GM23338 (cell line): ENCODE results near the gene CPNE2. TPM values are rescaled to one million over a fixed set of nuclear protein-coding genes. Genes with fewer than 3 reads are reported as not detected.

Source experiments
- ATAC-seq: fragments of 200-7000 bp; cut with Tn5 transposase; 3 replicates; pipeline ENCODE4 v1.9.1; 2020
- DNase-seq: peaks from one replicate; pipeline ENCODE4 v3.0.0-alpha.2; 2015; ENCODE audit warnings: low spot score
- H2AFZ ChIP-seq: fragments of 200-600 bp; sonication (generic); 2 replicates; pipeline ENCODE4 v1.8.0; 2016; ENCODE audit warnings: antibody characterized with exemption, mild to moderate bottlenecking, moderate library complexity
- H3F3A ChIP-seq: fragments of 200-600 bp; sonication (generic); replicated peaks from 2 replicates; pipeline ENCODE4 v1.8.0; 2017; ENCODE audit warnings: antibody characterized with exemption, mixed run types, low read depth
- H3K27ac ChIP-seq: fragments of 200-600 bp; sonication (generic); 2 replicates; pipeline ENCODE4 v1.6.1; 2016; ENCODE audit warnings: low read depth
- H3K27me3 ChIP-seq: fragments of 200-600 bp; sonication (generic); 2 replicates; pipeline ENCODE4 v1.8.0; 2016; ENCODE audit warnings: mild to moderate bottlenecking, mixed run types, moderate library complexity; ENCODE audit not compliant: insufficient read depth
- H3K36me3 ChIP-seq: fragments of 200-600 bp; sonication (generic); 2 replicates; pipeline ENCODE4 v1.8.0; 2016; ENCODE audit warnings: mild to moderate bottlenecking; ENCODE audit not compliant: insufficient read depth
- H3K4me1 ChIP-seq: fragments of 200-600 bp; sonication (generic); 2 replicates; pipeline ENCODE4 v1.8.0; 2016; ENCODE audit warnings: mild to moderate bottlenecking, moderate library complexity; ENCODE audit not compliant: insufficient read depth
- H3K4me2 ChIP-seq: fragments of 200-600 bp; sonication (generic); 2 replicates; pipeline ENCODE4 v1.7.1; 2017; ENCODE audit warnings: mixed run types
- H3K4me3 ChIP-seq: fragments of 200-600 bp; sonication (generic); 2 replicates; pipeline ENCODE4 v1.6.1; 2016; ENCODE audit warnings: mixed run types
- H3K79me2 ChIP-seq: fragments of 200-600 bp; sonication (generic); replicated peaks from 2 replicates; pipeline ENCODE4 v1.8.0; 2017; ENCODE audit warnings: mild to moderate bottlenecking; ENCODE audit not compliant: insufficient read depth
- H3K9me2 ChIP-seq: fragments of 200-600 bp; sonication (generic); 2 replicates; pipeline ENCODE4 v1.8.0; 2017; ENCODE audit not compliant: insufficient read depth
- H4K20me1 ChIP-seq: fragments of 200-600 bp; sonication (generic); replicated peaks from 2 replicates; pipeline ENCODE4 v1.8.0; 2017; ENCODE audit warnings: mild to moderate bottlenecking; ENCODE audit not compliant: insufficient read depth
- H3K27ac Mint-ChIP-seq: 2 replicates; pipeline ENCODE4 v1.8.0; 2020; ENCODE audit warnings: inconsistent platforms, mild to moderate bottlenecking, moderate library complexity, mixed read lengths
- H3K27me3 Mint-ChIP-seq: 3 replicates; pipeline ENCODE4 v1.8.0; 2022; ENCODE audit warnings: low read depth, mild to moderate bottlenecking, moderate library complexity, mixed read lengths, inconsistent platforms; ENCODE audit not compliant: insufficient read depth, poor library complexity
- H3K36me3 Mint-ChIP-seq: 3 replicates; pipeline ENCODE4 v1.8.0; 2021; ENCODE audit warnings: low read depth, mild to moderate bottlenecking, inconsistent platforms, moderate library complexity, mixed read lengths
- H3K4me1 Mint-ChIP-seq: 3 replicates; pipeline ENCODE4 v1.8.0; 2020; ENCODE audit warnings: mild to moderate bottlenecking, inconsistent platforms, mixed read lengths
- H3K4me3 Mint-ChIP-seq: 3 replicates; pipeline ENCODE4 v1.8.0; 2021; ENCODE audit warnings: moderate library complexity, mild to moderate bottlenecking, inconsistent platforms, mixed read lengths
- H3K9me3 Mint-ChIP-seq: 3 replicates; pipeline ENCODE4 v1.8.0; 2020; ENCODE audit warnings: moderate library complexity, mild to moderate bottlenecking, inconsistent platforms, mixed read lengths
- CREB1 ChIP-seq: fragments of 250-450 bp; sonication (Bioruptor Pico); IDR thresholded peaks from 2 replicates; pipeline ENCODE4 v1.5.0; 2020; ENCODE audit warnings: low read depth, mild to moderate bottlenecking, moderate library complexity
- EZH2 ChIP-seq: fragments of 200-600 bp; sonication (generic); IDR thresholded peaks from one replicate; pipeline ENCODE4 v1.8.0; 2017; ENCODE audit warnings: antibody characterized with exemption, mild to moderate bottlenecking, low read depth; ENCODE audit not compliant: unreplicated experiment
- EZH2phosphoT487 ChIP-seq: fragments of 200-600 bp; sonication (generic); IDR thresholded peaks from one replicate; pipeline ENCODE4 v1.8.1; 2018; ENCODE audit warnings: antibody characterized with exemption; ENCODE audit not compliant: unreplicated experiment
- JUNB ChIP-seq: IDR thresholded peaks from one replicate; pipeline ENCODE4 v1.6.1; 2016; ENCODE audit warnings: antibody characterized with exemption; ENCODE audit not compliant: unreplicated experiment
- NANOG ChIP-seq: IDR thresholded peaks from 2 replicates; pipeline ENCODE4 v1.6.1; 2016; ENCODE audit warnings: antibody characterized with exemption, borderline replicate concordance
- POLR2AphosphoS5 ChIP-seq: IDR thresholded peaks from 2 replicates; pipeline ENCODE4 v1.6.1; 2016; ENCODE audit warnings: antibody characterized with exemption, low read depth
- STAT1 ChIP-seq: IDR thresholded peaks from one replicate; pipeline ENCODE4 v1.6.1; 2016; ENCODE audit warnings: antibody characterized with exemption; ENCODE audit not compliant: unreplicated experiment
- ZNF114 ChIP-seq: fragments of 250-450 bp; sonication (Bioruptor Pico); IDR thresholded peaks from 2 replicates; pipeline ENCODE4 v1.5.0; 2020; ENCODE audit warnings: mild to moderate bottlenecking, moderate library complexity
- ZNF331 ChIP-seq: fragments of 250-450 bp; sonication (Bioruptor Pico); IDR thresholded peaks from 2 replicates; pipeline ENCODE4 v1.5.0; 2020; ENCODE audit warnings: low read depth, mild to moderate bottlenecking, moderate library complexity
- polyA plus RNA-seq: library from polyadenylated mRNA; unstranded; fragments of >200 nt; fragmentation: Nextera tagmentation; extraction: Ambion mirVana; gene quantifications from 2 replicates; pipeline ENCODE4 v1.2.1, GENCODE V29; 2016
- total RNA-seq: library from RNA; depleted of rRNA; stranded (reverse); fragments of >200 nt; shearing (Covaris generic); gene quantifications from 2 replicates; pipeline ENCODE4 v1.2.3, GENCODE V29; 2014
- TF ChIP-seq, protein P1 (sequence below), 2 experiments: fragments of 200-600 bp in 1 of 2; sonication (generic) in 1 of 2; conservative IDR thresholded peaks; 2 replicates each; pipeline versions ENCODE4 v1.5.1 to v1.6.1; 2016 to 2017; ENCODE audit warnings: antibody characterized with exemption in 2 of 2, low read depth in 2 of 2, mild to moderate bottlenecking in 2 of 2, moderate library complexity in 1 of 2
- TF ChIP-seq, protein P2 (sequence below): fragments of 250-450 bp; sonication (Bioruptor Pico); IDR thresholded peaks from 2 replicates; pipeline ENCODE4 v1.5.0; 2020; ENCODE audit warnings: mild to moderate bottlenecking, moderate library complexity
- TF ChIP-seq, protein P3 (sequence below): IDR thresholded peaks from 2 replicates; pipeline ENCODE4 v1.6.1; 2016; ENCODE audit warnings: antibody characterized with exemption
- TF ChIP-seq, protein P4 (sequence below): IDR thresholded peaks from one replicate; pipeline ENCODE4 v1.6.1; 2018; ENCODE audit warnings: antibody characterized with exemption; ENCODE audit not compliant: unreplicated experiment

Gene CPNE2
- total and polyA plus RNA-seq, 2 experiments from 2014 or later: 7.1 to 11.3 TPM

- H3K4me2 ChIP-seq: no peak overlapping the region
- no peaks in the 10 kb centered on the region for H4K20me1 ChIP-seq
- Mint-ChIP-seq H3K9me3 (no peaks in the 10 kb centered on the region), H3K4me1 (peaks cover 10% of the 10 kb centered on the region), H3K4me3 (no peak overlapping the region), H3K27me3 (no peaks in the 10 kb centered on the region), H3K36me3 (peaks cover 65% of the 10 kb centered on the region), H3K27ac (no peak overlapping the region)
- TF ChIP-seq NANOG: no peak
- TF ChIP-seq, protein P1, sequence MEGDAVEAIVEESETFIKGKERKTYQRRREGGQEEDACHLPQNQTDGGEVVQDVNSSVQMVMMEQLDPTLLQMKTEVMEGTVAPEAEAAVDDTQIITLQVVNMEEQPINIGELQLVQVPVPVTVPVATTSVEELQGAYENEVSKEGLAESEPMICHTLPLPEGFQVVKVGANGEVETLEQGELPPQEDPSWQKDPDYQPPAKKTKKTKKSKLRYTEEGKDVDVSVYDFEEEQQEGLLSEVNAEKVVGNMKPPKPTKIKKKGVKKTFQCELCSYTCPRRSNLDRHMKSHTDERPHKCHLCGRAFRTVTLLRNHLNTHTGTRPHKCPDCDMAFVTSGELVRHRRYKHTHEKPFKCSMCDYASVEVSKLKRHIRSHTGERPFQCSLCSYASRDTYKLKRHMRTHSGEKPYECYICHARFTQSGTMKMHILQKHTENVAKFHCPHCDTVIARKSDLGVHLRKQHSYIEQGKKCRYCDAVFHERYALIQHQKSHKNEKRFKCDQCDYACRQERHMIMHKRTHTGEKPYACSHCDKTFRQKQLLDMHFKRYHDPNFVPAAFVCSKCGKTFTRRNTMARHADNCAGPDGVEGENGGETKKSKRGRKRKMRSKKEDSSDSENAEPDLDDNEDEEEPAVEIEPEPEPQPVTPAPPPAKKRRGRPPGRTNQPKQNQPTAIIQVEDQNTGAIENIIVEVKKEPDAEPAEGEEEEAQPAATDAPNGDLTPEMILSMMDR (conservative IDR thresholded peaks at IDR 0.05; ENCODE audit: low read depth in 2 of 2): no peak
- TF ChIP-seq, protein P2, sequence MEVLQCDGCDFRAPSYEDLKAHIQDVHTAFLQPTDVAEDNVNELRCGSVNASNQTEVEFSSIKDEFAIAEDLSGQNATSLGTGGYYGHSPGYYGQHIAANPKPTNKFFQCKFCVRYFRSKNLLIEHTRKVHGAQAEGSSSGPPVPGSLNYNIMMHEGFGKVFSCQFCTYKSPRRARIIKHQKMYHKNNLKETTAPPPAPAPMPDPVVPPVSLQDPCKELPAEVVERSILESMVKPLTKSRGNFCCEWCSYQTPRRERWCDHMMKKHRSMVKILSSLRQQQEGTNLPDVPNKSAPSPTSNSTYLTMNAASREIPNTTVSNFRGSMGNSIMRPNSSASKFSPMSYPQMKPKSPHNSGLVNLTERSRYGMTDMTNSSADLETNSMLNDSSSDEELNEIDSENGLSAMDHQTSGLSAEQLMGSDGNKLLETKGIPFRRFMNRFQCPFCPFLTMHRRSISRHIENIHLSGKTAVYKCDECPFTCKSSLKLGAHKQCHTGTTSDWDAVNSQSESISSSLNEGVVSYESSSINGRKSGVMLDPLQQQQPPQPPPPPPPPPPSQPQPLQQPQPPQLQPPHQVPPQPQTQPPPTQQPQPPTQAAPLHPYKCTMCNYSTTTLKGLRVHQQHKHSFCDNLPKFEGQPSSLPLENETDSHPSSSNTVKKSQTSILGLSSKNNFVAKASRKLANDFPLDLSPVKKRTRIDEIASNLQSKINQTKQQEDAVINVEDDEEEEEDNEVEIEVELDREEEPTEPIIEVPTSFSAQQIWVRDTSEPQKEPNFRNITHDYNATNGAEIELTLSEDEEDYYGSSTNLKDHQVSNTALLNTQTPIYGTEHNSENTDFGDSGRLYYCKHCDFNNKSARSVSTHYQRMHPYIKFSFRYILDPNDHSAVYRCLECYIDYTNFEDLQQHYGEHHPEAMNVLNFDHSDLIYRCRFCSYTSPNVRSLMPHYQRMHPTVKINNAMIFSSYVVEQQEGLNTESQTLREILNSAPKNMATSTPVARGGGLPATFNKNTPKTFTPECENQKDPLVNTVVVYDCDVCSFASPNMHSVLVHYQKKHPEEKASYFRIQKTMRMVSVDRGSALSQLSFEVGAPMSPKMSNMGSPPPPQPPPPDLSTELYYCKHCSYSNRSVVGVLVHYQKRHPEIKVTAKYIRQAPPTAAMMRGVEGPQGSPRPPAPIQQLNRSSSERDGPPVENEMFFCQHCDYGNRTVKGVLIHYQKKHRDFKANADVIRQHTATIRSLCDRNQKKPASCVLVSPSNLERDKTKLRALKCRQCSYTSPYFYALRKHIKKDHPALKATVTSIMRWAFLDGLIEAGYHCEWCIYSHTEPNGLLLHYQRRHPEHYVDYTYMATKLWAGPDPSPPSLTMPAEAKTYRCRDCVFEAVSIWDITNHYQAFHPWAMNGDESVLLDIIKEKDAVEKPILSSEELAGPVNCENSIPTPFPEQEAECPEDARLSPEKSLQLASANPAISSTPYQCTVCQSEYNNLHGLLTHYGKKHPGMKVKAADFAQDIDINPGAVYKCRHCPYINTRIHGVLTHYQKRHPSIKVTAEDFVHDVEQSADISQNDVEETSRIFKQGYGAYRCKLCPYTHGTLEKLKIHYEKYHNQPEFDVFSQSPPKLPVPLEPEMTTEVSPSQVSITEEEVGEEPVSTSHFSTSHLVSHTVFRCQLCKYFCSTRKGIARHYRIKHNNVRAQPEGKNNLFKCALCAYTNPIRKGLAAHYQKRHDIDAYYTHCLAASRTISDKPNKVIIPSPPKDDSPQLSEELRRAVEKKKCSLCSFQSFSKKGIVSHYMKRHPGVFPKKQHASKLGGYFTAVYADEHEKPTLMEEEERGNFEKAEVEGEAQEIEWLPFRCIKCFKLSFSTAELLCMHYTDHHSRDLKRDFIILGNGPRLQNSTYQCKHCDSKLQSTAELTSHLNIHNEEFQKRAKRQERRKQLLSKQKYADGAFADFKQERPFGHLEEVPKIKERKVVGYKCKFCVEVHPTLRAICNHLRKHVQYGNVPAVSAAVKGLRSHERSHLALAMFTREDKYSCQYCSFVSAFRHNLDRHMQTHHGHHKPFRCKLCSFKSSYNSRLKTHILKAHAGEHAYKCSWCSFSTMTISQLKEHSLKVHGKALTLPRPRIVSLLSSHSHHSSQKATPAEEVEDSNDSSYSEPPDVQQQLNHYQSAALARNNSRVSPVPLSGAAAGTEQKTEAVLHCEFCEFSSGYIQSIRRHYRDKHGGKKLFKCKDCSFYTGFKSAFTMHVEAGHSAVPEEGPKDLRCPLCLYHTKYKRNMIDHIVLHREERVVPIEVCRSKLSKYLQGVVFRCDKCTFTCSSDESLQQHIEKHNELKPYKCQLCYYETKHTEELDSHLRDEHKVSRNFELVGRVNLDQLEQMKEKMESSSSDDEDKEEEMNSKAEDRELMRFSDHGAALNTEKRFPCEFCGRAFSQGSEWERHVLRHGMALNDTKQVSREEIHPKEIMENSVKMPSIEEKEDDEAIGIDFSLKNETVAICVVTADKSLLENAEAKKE (CRISPR knock-in tag): no peak
- TF ChIP-seq ZNF114 (CRISPR knock-in tag): no peak
- TF ChIP-seq, protein P3, sequence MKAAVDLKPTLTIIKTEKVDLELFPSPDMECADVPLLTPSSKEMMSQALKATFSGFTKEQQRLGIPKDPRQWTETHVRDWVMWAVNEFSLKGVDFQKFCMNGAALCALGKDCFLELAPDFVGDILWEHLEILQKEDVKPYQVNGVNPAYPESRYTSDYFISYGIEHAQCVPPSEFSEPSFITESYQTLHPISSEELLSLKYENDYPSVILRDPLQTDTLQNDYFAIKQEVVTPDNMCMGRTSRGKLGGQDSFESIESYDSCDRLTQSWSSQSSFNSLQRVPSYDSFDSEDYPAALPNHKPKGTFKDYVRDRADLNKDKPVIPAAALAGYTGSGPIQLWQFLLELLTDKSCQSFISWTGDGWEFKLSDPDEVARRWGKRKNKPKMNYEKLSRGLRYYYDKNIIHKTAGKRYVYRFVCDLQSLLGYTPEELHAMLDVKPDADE: no peak
- no peak for TF ChIP-seq ZNF331 (CRISPR knock-in tag)
- no peak for TF ChIP-seq CREB1 (CRISPR knock-in tag)
- TF ChIP-seq EZH2phosphoT487: no peak
- no peak for TF ChIP-seq EZH2
- no peak for TF ChIP-seq STAT1
- TF ChIP-seq, protein P4, sequence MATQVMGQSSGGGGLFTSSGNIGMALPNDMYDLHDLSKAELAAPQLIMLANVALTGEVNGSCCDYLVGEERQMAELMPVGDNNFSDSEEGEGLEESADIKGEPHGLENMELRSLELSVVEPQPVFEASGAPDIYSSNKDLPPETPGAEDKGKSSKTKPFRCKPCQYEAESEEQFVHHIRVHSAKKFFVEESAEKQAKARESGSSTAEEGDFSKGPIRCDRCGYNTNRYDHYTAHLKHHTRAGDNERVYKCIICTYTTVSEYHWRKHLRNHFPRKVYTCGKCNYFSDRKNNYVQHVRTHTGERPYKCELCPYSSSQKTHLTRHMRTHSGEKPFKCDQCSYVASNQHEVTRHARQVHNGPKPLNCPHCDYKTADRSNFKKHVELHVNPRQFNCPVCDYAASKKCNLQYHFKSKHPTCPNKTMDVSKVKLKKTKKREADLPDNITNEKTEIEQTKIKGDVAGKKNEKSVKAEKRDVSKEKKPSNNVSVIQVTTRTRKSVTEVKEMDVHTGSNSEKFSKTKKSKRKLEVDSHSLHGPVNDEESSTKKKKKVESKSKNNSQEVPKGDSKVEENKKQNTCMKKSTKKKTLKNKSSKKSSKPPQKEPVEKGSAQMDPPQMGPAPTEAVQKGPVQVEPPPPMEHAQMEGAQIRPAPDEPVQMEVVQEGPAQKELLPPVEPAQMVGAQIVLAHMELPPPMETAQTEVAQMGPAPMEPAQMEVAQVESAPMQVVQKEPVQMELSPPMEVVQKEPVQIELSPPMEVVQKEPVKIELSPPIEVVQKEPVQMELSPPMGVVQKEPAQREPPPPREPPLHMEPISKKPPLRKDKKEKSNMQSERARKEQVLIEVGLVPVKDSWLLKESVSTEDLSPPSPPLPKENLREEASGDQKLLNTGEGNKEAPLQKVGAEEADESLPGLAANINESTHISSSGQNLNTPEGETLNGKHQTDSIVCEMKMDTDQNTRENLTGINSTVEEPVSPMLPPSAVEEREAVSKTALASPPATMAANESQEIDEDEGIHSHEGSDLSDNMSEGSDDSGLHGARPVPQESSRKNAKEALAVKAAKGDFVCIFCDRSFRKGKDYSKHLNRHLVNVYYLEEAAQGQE: no peak
- TF ChIP-seq JUNB: no peak
- TF ChIP-seq POLR2AphosphoS5: no peak
- H3K4me3 ChIP-seq: no peak overlapping the region
- peaks cover 53% of the 10 kb centered on the region; the same call in 1 of the 2 replicates for H3K36me3 ChIP-seq
- no peak overlapping the region for H2AFZ ChIP-seq
- DNase-seq (no peak), ATAC-seq (no peak)
- H3K79me2 ChIP-seq: no peaks in the 10 kb centered on the region
- H3F3A ChIP-seq: no peaks in the 10 kb centered on the region
- no peaks in the 10 kb centered on the region for H3K27me3 ChIP-seq
- no peaks in the 10 kb centered on the region for H3K9me2 ChIP-seq
- no peak overlapping the region for H3K27ac ChIP-seq
- H3K4me1 ChIP-seq: peaks cover 6% of the 10 kb centered on the region
Observed at GRCh38 chr16:57165483-57165882, 73.1 kb downstream of the CPNE2 start.
